ENCODE results near the gene SHISA9. TPM values are rescaled to one million over a fixed set of nuclear protein-coding genes. Genes with fewer than 3 reads are reported as not detected.

Gene SHISA9
- polyA plus RNA-seq, 1 of the 3 experiments (the other 2 are of a cell fraction) = 0.02 TPM

DNA sequence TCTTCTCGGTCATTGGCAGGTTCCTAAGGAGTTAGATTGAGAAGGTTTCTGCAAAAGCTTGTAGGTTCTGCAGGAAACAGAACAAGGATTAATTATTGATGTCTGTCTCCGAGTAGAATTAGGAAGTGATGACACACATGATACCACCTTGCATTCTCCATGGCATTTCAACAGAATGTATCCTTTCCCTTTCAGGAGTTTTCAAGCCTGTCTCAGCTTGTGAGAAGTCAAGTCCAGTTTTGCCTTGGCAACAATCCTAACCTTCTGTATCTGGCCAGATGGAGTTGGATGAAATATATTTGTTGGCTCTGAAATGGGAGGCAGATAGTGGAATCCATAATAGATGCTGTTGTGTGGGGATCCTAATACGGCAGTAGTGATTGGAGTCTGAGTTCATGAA lies 235.5 kb downstream of the SHISA9 start (continued):
- no peak for TF ChIP-seq FOSL2 (IDR thresholded peaks at IDR 0.05; ENCODE audit: borderline replicate concordance, low read depth)

- POLR2A ChIA-PET = no interaction called here
- Histone ChIP-seq H3K9me3 (no peaks in the 10 kb centered on the region), H3K27me3 (ENCODE audit: insufficient read depth) (no peaks in the 10 kb centered on the region), H3K36me3 (replicated peaks in 1 of 2; ENCODE audit: control insufficient read depth in 1 of 2, insufficient read depth in 2 of 2, low read length in 1 of 2) (no peaks in the 10 kb centered on the region), H3K4me2 (no peak overlapping the region), H3K9me2 (no peaks in the 10 kb centered on the region), H3K27ac (ENCODE audit: low read depth in 2 of 2, low read length in 1 of 2) (no peak overlapping the region), H3K9ac (no peak overlapping the region), H3K4me1 (ENCODE audit: control insufficient read depth in 1 of 2, insufficient read depth in 2 of 2, low read depth in 1 of 2, low read length in 1 of 2) (no peaks in the 10 kb centered on the region), H3K79me2 (ENCODE audit: insufficient read depth) (no peaks in the 10 kb centered on the region), H3K4me3 (ENCODE audit: low read depth in 2 of 2, low read length in 1 of 2) (no peak overlapping the region), H3F3A (replicated peaks; ENCODE audit: insufficient read depth) (no peaks in the 10 kb centered on the region), H4K20me1 (ENCODE audit: insufficient read depth) (no peaks in the 10 kb centered on the region), H2AFZ (ENCODE audit: low read depth) (no peak overlapping the region)
- TF ChIP-seq RXRA (IDR thresholded peaks at IDR 0.05; ENCODE audit: borderline replicate concordance, low read depth) (no peak), SMC3 (IDR thresholded peaks at IDR 0.05; ENCODE audit: low read depth, low read length) (no peak)
- 0% methylated on average over 2 of the region's 2 CpGs for WGBS (ENCODE audit: low lambda C conversion rate)
- DNase-seq = no peak
- CTCF ChIA-PET = interaction anchor here (1.2 kb wide), 1 partner anchor 19 kb away, joined by 3 read pairs; no protein-coding TSS in a partner anchor
These were observed 237.1 kb downstream of the SHISA9 start for GRCh38 chr16:13138528-13138927.

- 5% methylated on average over 3 of the region's 3 CpGs for WGBS (ENCODE audit: low lambda C conversion rate)
- ChIA-PET POLR2A (no interaction called here), CTCF (no interaction called here)
- Histone ChIP-seq H3K4me1 (ENCODE audit: control insufficient read depth in 1 of 2, insufficient read depth in 2 of 2, low read depth in 1 of 2, low read length in 1 of 2) (no peaks in the 10 kb centered on the region), H4K20me1 (ENCODE audit: insufficient read depth) (no peaks in the 10 kb centered on the region), H3K9me3 (no peaks in the 10 kb centered on the region), H3K27ac (ENCODE audit: low read depth in 2 of 2, low read length in 1 of 2) (no peak overlapping the region), H2AFZ (ENCODE audit: low read depth) (no peak overlapping the region), H3K79me2 (ENCODE audit: insufficient read depth) (no peaks in the 10 kb centered on the region), H3K4me2 (no peak overlapping the region), H3K36me3 (replicated peaks in 1 of 2; ENCODE audit: control insufficient read depth in 1 of 2, insufficient read depth in 2 of 2, low read length in 1 of 2) (no peaks in the 10 kb centered on the region), H3K4me3 (ENCODE audit: low read depth in 2 of 2, low read length in 1 of 2) (no peak overlapping the region), H3K9ac (no peak overlapping the region), H3K9me2 (no peaks in the 10 kb centered on the region), H3K27me3 (ENCODE audit: insufficient read depth) (no peaks in the 10 kb centered on the region), H3F3A (replicated peaks; ENCODE audit: insufficient read depth) (no peaks in the 10 kb centered on the region)
- TF ChIP-seq, protein P1, sequence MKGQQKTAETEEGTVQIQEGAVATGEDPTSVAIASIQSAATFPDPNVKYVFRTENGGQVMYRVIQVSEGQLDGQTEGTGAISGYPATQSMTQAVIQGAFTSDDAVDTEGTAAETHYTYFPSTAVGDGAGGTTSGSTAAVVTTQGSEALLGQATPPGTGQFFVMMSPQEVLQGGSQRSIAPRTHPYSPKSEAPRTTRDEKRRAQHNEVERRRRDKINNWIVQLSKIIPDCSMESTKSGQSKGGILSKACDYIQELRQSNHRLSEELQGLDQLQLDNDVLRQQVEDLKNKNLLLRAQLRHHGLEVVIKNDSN (IDR thresholded peaks at IDR 0.05; ENCODE audit: borderline replicate concordance, low read depth) = no peak
- TF ChIP-seq EZH2phosphoT487 (IDR thresholded peaks at IDR 0.05; ENCODE audit: borderline replicate concordance, low read depth) (no peak), YY1 (IDR thresholded peaks at IDR 0.05; ENCODE audit: low read depth) (no peak), TAF1 (IDR thresholded peaks at IDR 0.05; ENCODE audit: borderline replicate concordance, low read depth, low read length) (no peak), RXRA (IDR thresholded peaks at IDR 0.05; ENCODE audit: borderline replicate concordance, low read depth) (no peak), NRF1 (IDR thresholded peaks at IDR 0.05; ENCODE audit: low read depth, low read length) (no peak), TCF12 (IDR thresholded peaks at IDR 0.05) (no peak)
- DNase-seq = no peak
These were observed 238.4 kb downstream of the SHISA9 start for GRCh38 chr16:13139661-13140241.

DNA sequence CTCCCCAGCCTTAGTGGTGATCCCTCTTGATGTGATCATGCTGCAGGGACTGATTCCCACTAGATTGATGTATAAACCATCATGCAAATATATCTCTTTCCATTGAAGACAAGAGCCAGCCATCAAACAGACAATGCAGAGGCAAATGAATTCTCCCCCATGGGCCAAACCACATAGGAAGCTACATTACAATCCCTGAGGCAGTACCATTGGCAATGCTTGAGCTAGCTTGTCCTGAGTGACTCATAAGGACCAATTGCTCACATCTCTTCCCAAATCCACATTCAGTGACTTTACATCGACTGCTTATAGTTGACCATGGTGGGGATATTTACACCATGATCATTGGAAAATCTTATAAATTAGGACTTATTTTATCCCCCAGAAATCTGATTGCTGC lies 242.2 kb downstream of the SHISA9 start:
- Histone ChIP-seq H3K9me3 (no peaks in the 10 kb centered on the region), H3K9me2 (no peaks in the 10 kb centered on the region), H3K27me3 (ENCODE audit: insufficient read depth) (no peaks in the 10 kb centered on the region), H2AFZ (ENCODE audit: low read depth) (no peak overlapping the region), H3K36me3 (replicated peaks in 1 of 2; ENCODE audit: control insufficient read depth in 1 of 2, insufficient read depth in 2 of 2, low read length in 1 of 2) (no peaks in the 10 kb centered on the region), H3K4me1 (ENCODE audit: control insufficient read depth in 1 of 2, insufficient read depth in 2 of 2, low read depth in 1 of 2, low read length in 1 of 2) (no peaks in the 10 kb centered on the region), H3K4me2 (no peak overlapping the region), H4K20me1 (ENCODE audit: insufficient read depth) (no peaks in the 10 kb centered on the region), H3K27ac (ENCODE audit: low read depth in 2 of 2, low read length in 1 of 2) (no peak overlapping the region), H3K79me2 (ENCODE audit: insufficient read depth) (no peaks in the 10 kb centered on the region), H3F3A (replicated peaks; ENCODE audit: insufficient read depth) (no peaks in the 10 kb centered on the region), H3K9ac (no peak overlapping the region), H3K4me3 (ENCODE audit: low read depth in 2 of 2, low read length in 1 of 2) (no peak overlapping the region)
- DNase-seq = no peak
- POLR2A ChIA-PET = no interaction called here
- CTCF ChIA-PET = no interaction called here
- no peak for TF ChIP-seq FOXM1 (IDR thresholded peaks at IDR 0.05; ENCODE audit: low read depth)
- no peak for TF ChIP-seq RXRA (IDR thresholded peaks at IDR 0.05; ENCODE audit: borderline replicate concordance, low read depth)
- no peak for TF ChIP-seq MAX (IDR thresholded peaks at IDR 0.05; ENCODE audit: low read depth)
- 13% methylated on average over 1 of the region's 1 CpG for WGBS (ENCODE audit: low lambda C conversion rate)

All from SK-N-SH (cell line).